Kidney tubule cell (primary cell): Measurements from ENCODE around the gene PDILT.

Source experiments
- DNase-seq: peaks from one replicate; pipeline ENCODE4 v3.0.0-alpha.2; 2018; ENCODE audit warnings: low spot score

The PDILT gene

GRCh38 chr16:20359997-20360396, 44.5 kb downstream of the PDILT start:
- DNase-seq = no peak

- no peak for DNase-seq
These were observed 49.3 kb downstream of the PDILT start for GRCh38 chr16:20355114-20355782.

- DNase-seq = no peak
These were observed 51.2 kb downstream of the PDILT start for GRCh38 chr16:20353379-20353778.

- DNase-seq = no peak
These were observed 51.9 kb downstream of the PDILT start, which contains the start of gene UMOD for GRCh38 chr16:20352615-20353014. Gene UMOD (minus strand): TSS chr16:20352715. CDS start chr16:20350737, 1,978 bp downstream.

GRCh38 chr16:20349615-20350014, 54.9 kb downstream of the PDILT start:
- no peak for DNase-seq

GRCh38 chr16:20348365-20349185, 56.0 kb downstream of the PDILT start:
- DNase-seq = peak; percentile 68

- peak; percentile 67 for DNase-seq
These were observed 56.7 kb downstream of the PDILT start for GRCh38 chr16:20347666-20348364.

- DNase-seq = peak; percentile 79
These were observed 59.9 kb downstream of the PDILT start for GRCh38 chr16:20344611-20345010.

GRCh38 chr16:20339744-20340143, 64.8 kb downstream of the PDILT start:
- peak; percentile 59 for DNase-seq

GRCh38 chr16:20336955-20337354, 67.6 kb downstream of the PDILT start:
- DNase-seq = no peak

- DNase-seq = no peak
These were observed 70.1 kb downstream of the PDILT start for GRCh38 chr16:20334396-20334795.

- no peak for DNase-seq
These were observed 71.4 kb downstream of the PDILT start for GRCh38 chr16:20333120-20333519.

- no peak for DNase-seq
These were observed 72.1 kb downstream of the PDILT start for GRCh38 chr16:20332411-20332810.

GRCh38 chr16:20331635-20332034, 72.9 kb downstream of the PDILT start:
- no peak for DNase-seq

GRCh38 chr16:20329392-20330138, 75.0 kb downstream of the PDILT start:
- no peak for DNase-seq

- no peak for DNase-seq
These were observed 77.0 kb downstream of the PDILT start, which contains the start of gene GP2 for GRCh38 chr16:20327444-20328041. Gene GP2 (minus strand): TSS chr16:20327513. CDS start chr16:20326431, 1,082 bp downstream.

- DNase-seq = no peak
These were observed 78.2 kb downstream of the PDILT start for GRCh38 chr16:20326321-20326720.

- DNase-seq = no peak
These were observed 79.5 kb downstream of the PDILT start for GRCh38 chr16:20325005-20325404.

GRCh38 chr16:20323591-20324117, 80.9 kb downstream of the PDILT start:
- DNase-seq = no peak

- DNase-seq = no peak
These were observed 81.8 kb downstream of the PDILT start for GRCh38 chr16:20322696-20323095.

GRCh38 chr16:20321671-20322070, 82.9 kb downstream of the PDILT start:
- no peak for DNase-seq
